SU-DHL-6 (cell line): Measurements from ENCODE around the gene KRT82.

Experiments used
- EZH2phosphoT487 ChIP-seq: fragments of 200-600 bp; sonication (generic), shearing (Covaris generic); conservative IDR thresholded peaks from 2 replicates; pipeline ENCODE4 v1.6.1; 2018; ENCODE audit warnings: mild to moderate bottlenecking, antibody characterized with exemption, low read length, moderate library complexity, mixed read lengths
- TF ChIP-seq, protein P1 (sequence below): fragments of 200-600 bp; sonication (generic); IDR thresholded peaks from one replicate; pipeline ENCODE4 v1.5.1; 2017; ENCODE audit warnings: antibody characterized with exemption, mild to moderate bottlenecking, low read length, moderate library complexity; ENCODE audit not compliant: insufficient read depth, poor library complexity, severe bottlenecking

DNA sequence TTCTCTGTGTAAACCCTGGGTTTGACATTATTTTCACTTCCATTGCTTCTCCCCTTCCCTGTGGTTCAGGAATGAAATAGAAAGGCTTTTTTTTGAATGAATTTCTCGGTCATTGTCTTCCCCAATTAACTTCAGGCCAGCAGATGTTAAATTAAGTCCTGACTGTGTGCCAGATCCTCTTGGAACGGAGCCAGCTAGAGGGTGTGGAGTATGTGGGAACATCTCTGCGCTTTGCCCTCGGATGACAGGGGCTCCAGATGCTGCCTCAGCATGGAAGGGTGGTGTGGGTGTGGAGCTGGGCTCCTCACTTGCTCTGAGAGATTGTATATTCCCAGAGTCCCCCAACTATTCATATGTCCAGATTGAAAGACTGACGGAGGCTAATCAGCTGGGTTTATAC, 51.9 kb downstream of the KRT82 start:
- TF ChIP-seq, protein P1, sequence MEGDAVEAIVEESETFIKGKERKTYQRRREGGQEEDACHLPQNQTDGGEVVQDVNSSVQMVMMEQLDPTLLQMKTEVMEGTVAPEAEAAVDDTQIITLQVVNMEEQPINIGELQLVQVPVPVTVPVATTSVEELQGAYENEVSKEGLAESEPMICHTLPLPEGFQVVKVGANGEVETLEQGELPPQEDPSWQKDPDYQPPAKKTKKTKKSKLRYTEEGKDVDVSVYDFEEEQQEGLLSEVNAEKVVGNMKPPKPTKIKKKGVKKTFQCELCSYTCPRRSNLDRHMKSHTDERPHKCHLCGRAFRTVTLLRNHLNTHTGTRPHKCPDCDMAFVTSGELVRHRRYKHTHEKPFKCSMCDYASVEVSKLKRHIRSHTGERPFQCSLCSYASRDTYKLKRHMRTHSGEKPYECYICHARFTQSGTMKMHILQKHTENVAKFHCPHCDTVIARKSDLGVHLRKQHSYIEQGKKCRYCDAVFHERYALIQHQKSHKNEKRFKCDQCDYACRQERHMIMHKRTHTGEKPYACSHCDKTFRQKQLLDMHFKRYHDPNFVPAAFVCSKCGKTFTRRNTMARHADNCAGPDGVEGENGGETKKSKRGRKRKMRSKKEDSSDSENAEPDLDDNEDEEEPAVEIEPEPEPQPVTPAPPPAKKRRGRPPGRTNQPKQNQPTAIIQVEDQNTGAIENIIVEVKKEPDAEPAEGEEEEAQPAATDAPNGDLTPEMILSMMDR, result no peak
- TF ChIP-seq EZH2phosphoT487, result no peak
